Measurements from ENCODE around the gene ANXA2R.
"Not testable (repeated sequence)": the region's sequence is repeated elsewhere in the genome, so short reads cannot be mapped to it uniquely, and the experiment has no call there.

The ANXA2R gene

DNA sequence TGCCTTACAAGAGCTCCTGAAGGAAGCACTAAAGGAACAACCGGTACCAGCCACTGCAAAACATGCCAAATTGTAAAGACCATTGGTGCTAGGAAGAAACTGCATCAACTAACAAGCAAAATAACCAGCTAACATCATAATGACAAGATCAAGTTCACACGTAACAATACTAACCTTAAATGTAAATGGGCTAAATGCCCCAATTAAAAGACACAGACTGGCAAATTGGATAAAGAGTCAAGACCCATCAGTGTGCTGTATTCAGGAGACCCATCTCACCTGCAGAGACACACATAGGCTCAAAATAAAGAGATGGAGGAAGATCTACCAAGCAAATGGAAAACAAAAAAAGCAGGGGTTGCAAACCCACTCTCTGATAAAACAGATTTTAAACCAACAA is 15.0 kb upstream of the ANXA2R start:
- DNase-seq, result not testable (repeated sequence)

DNA sequence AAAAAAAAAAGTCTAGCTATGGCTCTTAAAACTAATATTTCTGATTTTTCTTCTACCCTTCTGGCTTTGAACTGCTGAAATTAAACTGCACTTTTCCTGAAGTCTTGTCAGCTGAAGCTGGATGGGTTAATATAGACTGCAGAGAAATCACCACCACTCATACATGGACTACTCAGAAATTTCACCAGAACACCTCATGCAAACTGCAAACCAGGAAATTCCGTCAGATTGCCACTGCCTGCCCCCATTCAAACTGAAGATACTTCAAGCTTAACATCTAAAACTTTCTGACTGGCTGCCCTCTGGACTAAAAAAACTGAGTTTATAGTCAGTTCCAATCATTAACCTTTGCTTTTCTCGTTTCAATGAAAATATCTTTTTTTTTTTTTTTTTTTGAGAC is 11.6 kb upstream of the ANXA2R start:
- DNase-seq, result no peak

DNA sequence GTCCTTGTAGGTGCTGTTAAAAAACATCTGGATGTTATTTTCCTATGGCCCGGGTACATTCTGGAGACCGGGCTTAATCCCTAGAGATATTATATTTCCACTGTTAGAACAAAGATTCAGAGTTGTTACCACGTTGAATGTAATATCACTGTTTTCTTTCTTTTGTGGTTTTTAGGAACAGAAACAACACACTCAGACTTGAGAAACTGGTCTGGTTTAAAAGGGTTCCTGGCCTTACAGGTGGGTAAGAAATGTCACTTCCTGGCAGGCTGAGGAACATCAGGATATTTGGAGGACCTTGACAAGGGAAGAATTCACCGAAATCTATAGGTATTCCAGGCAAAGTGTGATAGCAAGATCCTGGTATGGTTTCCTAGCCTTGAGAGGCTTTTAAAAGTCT is 10.3 kb upstream of the ANXA2R start:
- no peak for DNase-seq

DNA sequence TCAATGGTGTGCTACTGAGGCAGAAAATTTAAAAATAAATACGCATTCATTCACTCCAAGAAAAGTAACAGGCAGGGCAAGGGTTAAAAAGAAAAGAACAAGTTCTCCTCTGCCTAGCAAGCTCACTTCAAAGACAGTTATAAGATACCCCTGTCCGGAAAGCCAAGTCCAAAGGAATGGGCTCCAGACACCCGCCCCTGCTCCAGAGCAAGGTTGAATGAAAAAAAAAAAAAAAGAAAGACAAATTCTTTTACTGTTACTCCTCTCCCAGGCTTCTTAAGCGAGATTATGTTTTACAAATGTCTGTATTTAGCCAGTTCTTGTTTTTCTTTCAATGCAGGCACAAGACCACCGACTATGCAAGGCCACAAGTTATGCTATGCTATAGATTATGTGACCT is 9.1 kb upstream of the ANXA2R start:
- DNase-seq, result no peak

DNA sequence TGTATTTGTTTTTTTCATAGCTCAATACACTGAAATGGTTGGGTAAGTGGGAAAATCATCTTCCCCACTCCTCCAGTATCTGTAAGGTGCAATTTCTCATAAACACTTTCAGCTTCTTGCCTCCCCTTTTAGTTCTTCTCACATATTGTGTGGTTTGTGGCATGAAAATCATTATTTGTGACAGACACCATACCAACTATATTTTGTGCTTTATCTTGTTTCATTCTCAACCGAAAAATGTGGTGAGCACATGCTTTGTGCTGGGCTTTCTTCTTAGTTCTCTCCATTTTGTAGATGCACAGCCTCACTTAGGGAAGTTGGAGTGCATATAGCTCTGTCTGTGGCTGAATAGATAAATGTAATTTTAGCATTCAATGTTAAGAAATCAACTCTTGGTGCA is 6.4 kb upstream of the ANXA2R start:
- no peak for DNase-seq

DNA sequence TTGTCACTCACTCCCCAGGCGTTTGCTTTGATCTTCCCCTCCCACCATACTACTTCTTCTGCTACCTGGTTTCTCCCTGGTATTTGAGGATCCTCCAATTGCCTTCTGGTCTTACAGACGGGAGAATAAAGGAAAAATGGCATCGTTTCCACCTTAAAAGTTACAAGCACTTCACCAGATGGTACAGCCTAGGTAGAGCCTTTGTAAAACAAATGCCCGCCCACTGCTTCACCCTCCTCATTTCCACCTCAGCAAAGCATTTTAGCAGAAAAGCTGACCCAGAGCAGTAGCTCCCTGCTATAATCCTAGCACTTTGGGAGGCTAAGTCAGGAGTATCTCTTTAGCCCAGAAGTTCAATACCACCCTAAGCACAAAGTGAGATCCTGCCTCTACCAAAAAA is 5.1 kb upstream of the ANXA2R start:
- no peak for DNase-seq

DNA sequence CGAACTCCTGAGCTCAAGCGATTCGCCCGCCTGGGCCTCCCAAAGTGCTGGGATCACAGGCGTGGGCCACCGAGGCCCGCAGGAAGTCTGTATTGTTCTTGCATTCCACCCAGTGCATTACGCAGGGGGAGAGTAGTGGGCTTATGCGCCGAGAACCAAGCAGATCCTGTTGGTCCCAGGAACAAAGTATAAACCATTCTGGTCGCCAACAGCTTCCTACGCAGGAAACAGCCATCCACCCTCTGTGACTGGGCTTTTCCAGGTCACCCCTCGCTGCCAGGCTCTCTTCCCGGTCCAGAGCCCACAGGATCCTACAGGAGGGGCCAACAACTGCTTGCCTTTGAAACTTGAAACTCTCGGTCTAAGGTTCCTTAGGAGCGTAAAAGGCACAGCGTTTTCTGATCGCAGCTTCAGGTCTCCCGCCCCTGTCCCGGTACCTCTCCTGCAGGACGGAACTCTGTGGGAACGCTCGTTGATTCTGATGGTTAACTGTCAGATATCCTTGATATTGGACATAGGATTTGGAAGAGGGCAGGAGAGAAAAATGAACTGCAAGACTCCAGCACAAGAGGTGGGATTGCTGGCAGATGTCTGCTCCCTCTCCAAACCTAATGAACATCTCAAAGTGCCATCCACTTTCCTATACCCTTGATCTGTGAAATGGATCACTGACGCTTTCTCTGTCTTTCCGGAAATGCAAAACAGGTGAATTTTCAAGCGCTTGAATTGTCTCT is 4.2 kb upstream of the ANXA2R start:
- DNase-seq, result no peak

DNA sequence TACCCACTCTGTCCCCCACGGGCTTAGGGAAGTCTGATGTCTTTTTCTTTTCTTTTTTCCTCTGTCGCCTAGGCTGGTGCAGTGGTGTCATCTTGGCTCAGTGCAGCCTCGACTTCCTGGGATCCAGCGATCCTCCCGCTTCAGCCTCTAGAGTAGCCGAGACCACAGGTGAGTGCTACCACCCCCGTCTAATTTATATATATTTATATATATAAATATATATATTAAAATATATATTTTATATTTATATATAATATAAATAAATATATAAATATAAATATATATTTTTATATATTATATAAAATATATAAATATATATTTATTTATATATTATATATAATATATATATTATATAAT is 3.3 kb upstream of the ANXA2R start:
- DNase-seq, result no peak

DNA sequence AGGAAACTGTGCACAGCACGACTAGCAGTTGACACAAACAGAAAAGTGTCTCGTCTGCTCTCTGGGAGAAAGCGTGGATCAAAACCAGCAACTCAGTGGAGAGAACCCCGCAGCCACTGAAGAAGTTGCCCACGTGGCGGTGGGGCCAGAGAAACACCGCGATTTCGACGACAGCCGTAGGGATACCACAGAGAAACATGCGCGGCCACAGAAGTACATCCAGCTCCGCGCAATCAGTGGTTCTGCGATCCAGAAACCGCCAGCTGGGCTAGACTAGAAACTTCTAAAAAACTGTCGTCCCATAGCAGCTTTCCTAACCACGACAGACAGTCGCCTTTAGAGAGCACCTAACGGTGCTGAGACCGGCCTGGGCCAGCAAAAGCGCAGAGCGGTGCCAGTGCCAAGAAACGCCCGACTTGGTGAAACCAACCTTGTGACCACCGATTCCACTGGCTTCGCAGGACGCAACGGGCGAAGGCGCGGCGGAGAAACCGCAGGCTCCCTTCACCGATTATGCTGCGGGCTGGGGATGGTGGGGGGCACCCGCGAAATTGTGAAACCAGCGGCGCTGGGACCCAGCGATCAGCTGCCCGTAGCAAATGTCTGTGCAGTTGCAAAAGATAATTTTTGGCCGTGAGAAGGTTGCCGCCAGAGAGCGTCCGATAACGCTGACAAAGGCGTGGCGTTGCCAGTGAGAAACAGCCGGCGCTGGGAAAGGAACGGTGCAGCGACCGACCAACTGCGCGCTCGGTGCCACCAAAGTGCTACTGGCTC is 2.7 kb upstream of the ANXA2R start:
- DNase-seq, result peak; percentile 94

DNA sequence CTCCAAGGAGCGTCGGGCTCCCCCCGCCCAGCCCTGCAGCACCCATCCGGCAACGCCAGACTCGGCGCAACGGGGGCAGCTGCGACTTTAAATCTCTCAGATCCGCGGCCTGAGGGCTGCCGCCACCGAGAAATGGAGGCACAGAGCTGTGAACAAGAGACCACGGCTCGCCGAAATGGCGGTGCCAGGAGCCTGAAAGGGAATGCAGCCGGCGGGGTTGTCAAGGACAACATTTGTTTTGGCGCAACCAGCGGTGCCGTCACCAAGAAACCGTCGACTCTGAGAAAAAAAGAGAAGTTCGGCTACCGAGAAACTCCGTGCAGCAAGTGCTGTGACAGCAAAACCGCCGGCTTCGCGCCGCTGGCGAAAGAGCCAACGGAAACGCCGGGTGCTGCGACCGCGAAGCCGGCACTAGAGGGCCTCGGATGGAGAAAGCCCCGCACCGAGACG is 2.1 kb upstream of the ANXA2R start:
- peak; percentile 93 for DNase-seq

DNA sequence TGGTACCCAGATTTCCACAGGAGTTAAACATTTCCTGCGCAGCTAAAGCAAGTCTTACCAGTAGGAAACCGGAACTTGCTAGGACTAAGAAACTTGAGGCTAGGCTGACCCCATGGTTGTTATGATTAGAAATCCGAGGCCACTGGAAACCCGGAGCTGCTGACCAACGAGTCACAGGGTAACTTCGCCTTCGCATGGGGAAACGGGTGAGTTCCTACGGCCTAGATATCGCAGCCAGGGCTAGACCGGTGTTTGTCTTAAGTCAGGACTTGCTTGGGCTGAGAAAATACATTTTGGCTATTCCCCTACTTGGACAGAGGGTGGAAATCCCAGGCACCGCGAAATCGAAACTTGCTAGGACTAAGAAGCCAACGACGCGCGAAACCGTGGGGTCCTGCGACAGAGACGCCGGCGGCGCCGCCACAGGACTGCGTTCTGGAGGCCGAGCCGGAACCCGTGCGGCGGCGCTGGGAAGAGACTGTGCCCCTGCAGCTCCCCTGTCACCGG is 1.6 kb upstream of the ANXA2R start:
- peak; percentile 95 for DNase-seq

DNA sequence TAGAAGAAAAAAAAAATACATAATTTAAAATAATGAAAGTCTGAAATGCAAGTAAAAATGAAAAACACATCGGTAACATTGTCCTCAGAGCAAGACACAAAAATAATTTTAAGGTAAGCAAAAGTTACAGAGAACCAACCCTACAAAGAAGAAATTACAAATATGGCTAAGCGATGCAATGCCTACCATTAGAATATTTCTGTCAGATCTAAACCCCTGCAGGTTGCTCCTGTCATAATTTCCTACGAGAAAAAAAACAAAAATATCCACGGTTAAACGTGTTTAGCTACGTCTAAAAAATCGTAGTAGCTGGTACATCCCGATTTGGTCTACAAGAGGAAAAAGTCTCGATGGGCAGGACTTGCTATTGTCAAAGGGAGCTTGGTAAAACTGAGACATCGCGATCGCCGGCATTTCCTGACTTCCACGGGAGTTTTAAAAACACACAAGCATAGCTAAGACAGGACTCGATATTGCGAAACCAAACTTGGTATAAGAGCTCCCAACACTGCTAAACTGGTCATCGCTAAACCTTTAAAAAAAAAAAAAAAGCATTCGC is 1.1 kb upstream of the ANXA2R start:
- peak; percentile 81 for DNase-seq

DNA sequence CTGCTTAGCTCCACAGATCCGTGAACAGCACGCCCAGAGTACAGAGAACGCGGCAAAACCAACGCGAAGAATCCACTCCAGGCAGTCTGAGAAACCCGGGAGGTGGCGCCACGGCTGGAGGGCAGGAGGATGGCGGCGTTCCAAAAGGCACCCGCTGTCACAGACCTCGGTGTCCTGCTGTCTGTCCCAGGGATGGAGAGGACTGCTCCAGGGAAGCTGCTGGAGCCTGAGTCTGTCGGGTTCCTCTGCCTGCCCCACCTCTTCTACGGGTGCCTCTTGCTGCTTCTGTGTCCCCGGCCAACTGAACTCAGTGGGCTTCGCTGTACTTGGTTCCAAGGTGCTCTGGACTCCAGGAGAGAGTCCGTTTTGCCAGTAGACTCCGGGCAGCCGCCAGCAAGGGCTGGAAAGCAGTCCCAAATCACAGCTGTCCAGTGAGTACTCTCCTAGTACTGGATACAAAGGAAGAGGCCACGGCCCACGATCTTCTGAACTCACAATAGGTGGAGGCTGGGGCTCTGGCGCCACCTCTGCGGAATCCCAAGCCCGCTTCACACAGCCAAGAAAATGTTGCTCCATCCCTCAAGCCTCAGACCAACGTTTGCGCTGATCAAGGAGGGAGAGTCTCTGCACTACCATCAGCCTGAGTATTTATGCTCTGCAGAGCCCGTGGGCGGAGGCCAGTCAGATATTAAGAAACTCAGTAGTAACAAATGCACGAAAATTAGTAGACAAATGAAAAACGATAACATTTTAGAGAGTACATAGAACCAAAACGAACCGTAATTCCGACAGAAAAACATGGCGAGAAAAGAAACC is 440 bp downstream of the ANXA2R start:
- DNase-seq, result peak; percentile 88

DNA sequence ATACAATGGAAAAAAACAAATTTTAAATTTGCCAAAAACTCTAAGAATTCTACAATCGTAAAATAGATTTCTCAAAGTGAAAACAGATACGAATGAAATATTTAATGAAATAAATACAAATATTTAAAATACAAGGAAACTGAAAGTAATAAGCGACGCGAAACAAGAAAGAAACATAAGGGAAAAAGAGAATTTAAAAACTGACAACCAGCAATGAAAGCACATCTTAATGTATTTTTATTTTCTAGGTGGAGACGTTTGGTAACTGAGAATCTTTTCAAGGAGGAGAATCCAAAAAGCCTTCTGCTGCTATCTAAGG is 1.0 kb downstream of the ANXA2R start:
- DNase-seq, result no peak

DNA sequence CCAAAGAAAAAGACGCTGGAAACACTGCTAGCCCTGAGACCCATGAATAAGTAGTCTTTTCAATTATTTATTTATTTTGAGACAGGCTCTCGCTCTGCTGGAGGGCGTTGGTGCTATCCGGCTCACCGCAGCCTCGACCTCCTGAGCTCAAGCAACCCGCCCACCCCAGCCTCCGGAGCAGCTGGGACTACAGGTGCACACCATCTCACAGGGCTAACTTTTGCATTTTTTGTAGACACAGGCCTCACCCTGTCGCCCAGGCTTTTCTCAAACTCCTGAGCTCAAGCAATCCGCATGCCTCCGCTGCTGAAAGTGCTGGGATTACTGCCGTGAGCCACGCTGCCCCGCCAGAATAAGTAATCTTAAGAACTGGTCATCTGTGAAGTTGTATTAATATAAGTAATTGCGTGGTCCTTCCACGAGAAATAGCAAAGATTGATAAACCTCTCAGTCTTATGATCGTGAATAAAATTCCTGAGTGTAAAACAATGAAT is 1.6 kb downstream of the ANXA2R start:
- no peak for DNase-seq

DNA sequence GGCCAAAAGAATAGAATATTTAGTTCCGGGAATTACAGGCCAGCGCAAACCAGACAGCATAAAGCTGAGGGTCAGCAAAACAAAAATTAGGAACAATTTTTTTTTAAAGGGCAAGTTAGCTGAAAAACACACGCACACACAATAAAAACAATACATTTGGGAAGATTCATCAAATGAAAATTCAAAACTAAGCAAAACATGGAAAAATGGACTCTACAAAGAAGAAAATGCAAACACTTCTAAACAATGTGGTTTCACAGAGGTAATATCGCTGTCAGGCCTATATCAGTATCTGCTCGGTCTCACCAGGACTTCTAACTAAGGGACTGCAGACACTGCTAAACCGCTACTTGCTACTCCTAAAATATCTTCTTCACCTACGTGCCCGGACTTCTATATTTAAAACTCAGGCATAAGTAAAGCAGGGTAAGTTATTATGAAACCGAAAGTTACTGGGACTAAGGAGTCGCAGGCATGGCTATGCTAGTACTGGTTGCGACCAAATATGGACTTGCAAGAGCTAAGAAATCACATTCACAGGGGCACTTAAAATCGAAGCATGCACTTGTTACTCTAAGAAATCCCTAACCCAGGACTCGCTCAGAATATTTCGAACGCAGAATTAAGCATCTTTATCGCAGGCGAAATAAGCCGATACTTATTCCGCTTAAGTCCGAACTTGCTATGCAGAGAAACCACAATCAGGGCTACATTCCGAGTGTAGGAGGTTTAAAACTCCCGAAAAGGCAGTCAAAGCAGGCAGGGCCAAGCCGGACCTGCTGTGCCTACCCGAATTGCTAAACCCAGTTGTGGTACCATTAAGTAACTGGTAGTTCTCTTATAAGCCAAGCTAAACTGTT is 2.3 kb downstream of the ANXA2R start:
- no peak for DNase-seq

DNA sequence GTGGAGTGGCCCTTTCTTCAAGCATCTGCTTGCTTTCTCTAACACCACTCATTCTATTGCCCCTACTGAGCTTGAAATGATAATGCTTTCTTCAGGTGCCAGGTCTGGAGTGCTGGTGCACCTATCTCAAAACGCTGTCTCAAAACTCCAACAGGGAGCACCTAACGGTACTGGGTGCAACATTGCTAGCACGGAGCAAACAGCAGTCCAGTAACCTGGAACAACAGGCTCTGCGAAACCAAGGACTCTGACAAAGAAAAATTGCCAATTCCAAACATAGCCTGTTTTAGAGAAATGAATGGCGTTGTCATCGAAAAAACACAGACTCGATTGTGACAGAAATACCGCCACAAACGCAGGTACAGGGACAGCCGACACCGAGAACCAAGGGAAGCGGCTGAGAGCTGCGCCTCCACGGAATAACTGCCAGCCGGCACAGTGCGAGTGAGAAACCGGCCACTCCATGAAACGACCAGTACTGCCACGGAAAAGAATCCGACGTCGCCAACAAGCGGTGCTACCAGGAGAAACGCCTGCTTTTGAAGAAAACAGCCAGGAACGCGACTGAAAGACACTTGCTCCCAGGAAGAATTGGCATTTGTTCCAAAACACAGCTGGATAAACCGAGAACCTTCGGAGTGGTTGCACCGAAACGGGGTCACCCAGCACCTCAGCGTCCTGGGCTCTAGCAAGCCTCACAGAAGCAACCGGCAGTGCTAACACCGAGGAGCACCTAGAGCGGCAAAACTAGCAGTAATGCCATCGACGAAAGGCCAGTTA is 3.1 kb downstream of the ANXA2R start:
- no peak for DNase-seq

DNA sequence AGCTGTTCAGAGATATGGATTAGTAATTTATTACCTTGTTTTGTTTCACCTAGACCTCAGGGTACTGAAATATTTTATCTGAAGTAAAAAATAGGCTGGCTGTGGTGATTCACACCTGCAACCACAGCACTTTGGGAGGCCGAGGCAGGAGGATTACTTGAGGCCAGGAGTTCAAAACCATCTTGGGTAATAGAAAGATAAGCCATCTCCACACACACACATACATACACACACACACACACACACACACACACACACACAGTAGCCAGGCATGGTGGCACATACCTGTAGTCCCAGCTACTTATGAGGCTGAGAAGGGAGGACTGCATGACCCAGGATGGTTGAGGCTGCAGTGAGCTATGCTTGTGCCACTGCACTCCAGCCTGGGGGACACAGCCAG is 3.7 kb downstream of the ANXA2R start:
- no peak for DNase-seq

DNA sequence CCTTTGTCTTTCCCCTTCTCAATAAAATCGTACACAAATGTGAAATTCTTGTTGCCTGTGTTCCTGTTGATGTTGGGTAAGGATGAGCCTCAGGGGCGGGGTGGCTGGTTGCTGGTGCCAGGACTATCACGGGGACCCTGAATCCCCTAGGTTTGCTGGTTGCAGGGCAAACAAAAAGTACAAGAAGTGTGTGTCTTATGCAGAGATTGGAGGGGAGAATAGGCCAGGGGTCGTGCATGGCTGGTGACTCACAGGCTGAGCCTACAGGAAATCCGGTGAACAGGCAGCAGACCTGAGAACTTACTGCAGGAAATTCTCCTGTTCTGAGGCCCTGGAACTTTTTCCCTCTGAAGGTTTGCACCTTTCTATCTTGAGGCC is 5.5 kb downstream of the ANXA2R start:
- no peak for DNase-seq

DNA sequence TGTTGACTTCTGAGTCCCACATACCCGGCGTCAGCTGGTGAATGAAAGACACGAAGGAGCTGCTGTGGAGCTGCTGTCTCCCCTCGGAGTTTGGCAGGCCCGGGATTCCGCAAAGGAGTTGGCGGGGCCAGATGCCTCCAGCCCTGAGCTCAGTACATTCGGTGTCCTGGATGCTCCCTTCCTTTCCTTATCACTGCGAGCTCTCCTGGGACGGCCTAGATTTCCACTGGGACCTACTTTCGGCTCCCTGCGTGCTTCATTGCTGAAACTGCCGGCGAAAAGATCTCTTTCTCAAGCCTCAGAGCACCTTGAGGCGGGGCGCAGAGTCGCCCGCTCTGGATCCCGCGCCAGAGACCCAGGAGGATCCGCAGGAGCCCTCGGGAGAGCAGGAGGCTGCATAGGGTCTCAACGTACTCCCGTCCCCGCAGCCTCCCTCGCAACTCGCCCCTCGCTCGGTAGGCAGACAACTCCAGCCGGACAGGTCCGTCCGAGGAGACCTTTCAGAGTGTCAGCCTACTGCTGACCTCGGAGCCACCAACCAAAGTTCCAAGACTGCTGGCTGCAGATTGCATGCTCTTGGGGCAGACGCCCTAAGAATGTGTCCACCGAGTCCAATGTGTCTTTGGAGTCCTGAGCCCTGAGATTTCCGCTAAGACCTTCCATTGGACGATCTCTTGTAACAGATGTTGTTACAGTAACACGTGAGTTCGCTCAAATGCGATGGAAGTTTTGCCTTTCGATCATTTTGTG is 6.1 kb downstream of the ANXA2R start:
- DNase-seq, result no peak

All from NCI-H526 treated with DMSO at 0.1 percent for 48 hours (cell line).